OCI-LY1 (cell line): ENCODE measurements around the gene RPL5.

ENCODE experiments used
- CTCF ChIP-seq: fragments of 200-600 bp; sonication (generic), shearing (Covaris generic); IDR thresholded peaks from 2 replicates; pipeline ENCODE4 v1.5.1; 2017; ENCODE audit warnings: mild to moderate bottlenecking, antibody characterized with exemption, low read length, moderate library complexity, mixed read lengths
- EZH2 ChIP-seq: fragments of 200-600 bp; sonication (generic), shearing (Covaris generic); IDR thresholded peaks from 2 replicates; pipeline ENCODE4 v1.8.0; 2017; ENCODE audit warnings: borderline replicate concordance, mixed run types, mild to moderate bottlenecking, antibody characterized with exemption, low read length, moderate library complexity, mixed read lengths

- TF ChIP-seq CTCF (no peak), EZH2 (no peak)
Observed at GRCh38 chr1:92876351-92876750, 44.5 kb downstream of the RPL5 start.
